Psoas muscle (tissue), 8 donors: ENCODE results near the gene MICAL3. TPM values are rescaled to one million over a fixed set of nuclear protein-coding genes. Genes with fewer than 3 reads are reported as not detected.
A peak's percentile ranks its signal among the peaks of the same experiment; 100 is the strongest.
"Not testable (repeated sequence)": the region's sequence is repeated elsewhere in the genome, so short reads cannot be mapped to it uniquely, and the experiment has no call there.

Experiments used
- ATAC-seq, 4 donors: fragments of 200-7000 bp; cut with Tn5 transposase; one replicate each; pipeline ENCODE4 v1.9.1; 2020; ENCODE audit warnings: moderate library complexity in 3 of 4, mild to moderate bottlenecking in 2 of 4
- DNase-seq, 2 donors: peaks; one replicate each; pipeline ENCODE4 v3.0.0-alpha.2; 2020
- H3K27ac ChIP-seq: fragments of 200-600 bp; one replicate; pipeline ENCODE4 v1.8.0; 2022
- H3K27me3 ChIP-seq, 3 donors: fragments of 200-600 bp in 1 of 3; one replicate each; pipeline versions ENCODE4 v1.6.1 to v1.8.0; 2013 to 2022; ENCODE audit warnings: low read length in 2 of 3, mild to moderate bottlenecking in 2 of 3, moderate library complexity in 1 of 3; ENCODE audit not compliant: insufficient read depth in 3 of 3
- H3K36me3 ChIP-seq, 2 donors: fragments of 200-600 bp in 1 of 2; one replicate each; pipeline versions ENCODE4 v1.6.1 to v1.8.0; 2013 to 2022; ENCODE audit warnings: low read depth in 1 of 2, mild to moderate bottlenecking in 1 of 2, moderate library complexity in 1 of 2; ENCODE audit not compliant: insufficient read depth in 1 of 2
- H3K4me1 ChIP-seq: fragments of 200-600 bp; one replicate; pipeline ENCODE4 v1.8.0; 2022
- H3K4me3 ChIP-seq: fragments of 200-600 bp; one replicate; pipeline ENCODE4 v1.8.0; 2022; ENCODE audit warnings: mild to moderate bottlenecking
- H3K9me3 ChIP-seq: fragments of 200-600 bp; one replicate; pipeline ENCODE4 v1.8.0; 2022
- CTCF ChIP-seq: fragments of 200-600 bp; IDR thresholded peaks from one replicate; pipeline ENCODE4 v1.8.0; 2022; ENCODE audit warnings: antibody characterized with exemption
- WGBS, 3 donors: extraction: QIAGEN DNeasy Blood & Tissue Kit; methylation state at CpG; one replicate each; pipeline versions ENCODE4 v1.1.6 to v1.1.7; 2013; 5-methylcytosine and 5-hydroxymethylcytosine counted together
- intact Hi-C, 2 donors: fragments of 100-400 bp; cut with DNase I; formaldehyde crosslinking; loops; one replicate each; pipeline versions ENCODE4 v1.11.0 to v1.14.2; 2022
- polyA plus RNA-seq, 3 donors: library from polyadenylated mRNA; stranded (reverse); fragments of 200-250 nt; gene quantifications; one replicate each; pipeline ENCODE4 v1.2.3, GENCODE V29; 2013
- total RNA-seq, 4 donors: library from RNA; stranded (reverse); fragmentation: NEBNext Ultra II Directional in 2 of 4; extraction: Animal tissue kit (Norgen Biotek cat#: 25700) in 2 of 4; gene quantifications; one replicate each; pipeline versions ENCODE4 v1.2.1 to v1.2.4, GENCODE V29; 2021 to 2023
- donor health status: healthy with polysubstance abuse.
- donor health status: DM: no; HTN: no; CAD: no; lungs with moderate emphysema.
- donor health status: Bipolar disorder and iron deficiency.
- donor health status: healthy.
- donor health status: DM: yes; HTN: yes; CAD: no.
- donor health status: DM: no; HTN: no; CAD: no.
- donor health status: DM: no; HTN: no; CAD: no.
- donor health status: DM: yes; HTN: yes; CAD: no.

MICAL3 gene
- total and polyA plus RNA-seq, 7 donors: 2.1 to 38.3 (median 15.5) TPM

DNA sequence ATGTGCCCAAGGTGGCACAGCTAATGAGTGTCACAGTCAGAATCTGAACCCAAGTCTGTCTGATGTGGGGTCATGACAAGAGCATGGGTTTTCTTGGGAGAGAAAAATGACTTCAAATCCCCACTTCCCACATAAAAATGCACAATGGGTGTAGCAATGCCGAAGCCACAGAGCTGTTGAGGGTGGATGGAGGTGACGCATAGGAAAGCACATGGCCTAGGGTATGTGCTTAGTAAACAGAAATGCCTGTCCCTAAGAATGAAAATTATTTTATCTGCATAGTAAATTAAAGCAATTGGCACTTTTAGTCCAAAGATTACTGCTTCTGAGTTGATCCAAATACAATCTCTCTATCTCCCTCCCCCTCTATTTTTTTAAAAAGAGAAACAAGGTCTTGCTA lies 10.9 kb downstream of the MICAL3 start:
- DNase-seq: no peak
- Histone ChIP-seq H3K4me3 (no peak overlapping the region), H3K9me3 (no peaks in the 10 kb centered on the region), H3K36me3 (no peaks in the 10 kb centered on the region), H3K4me1 (no peaks in the 10 kb centered on the region), H3K27me3 (no peaks in the 10 kb centered on the region), H3K27ac (no peak overlapping the region)
- intact Hi-C loops: no loop called here
- WGBS, 3 donors: 68 to 94% (median 91%) methylated on average over 2 of the region's 2 CpGs
- ATAC-seq: no peak
- TF ChIP-seq CTCF: no peak

GRCh38 chr22:18012531-18012930 lies 11.8 kb downstream of the MICAL3 start:
- Histone ChIP-seq H3K9me3 (no peaks in the 10 kb centered on the region), H3K27ac (no peak overlapping the region), H3K36me3 (no peaks in the 10 kb centered on the region), H3K4me1 (peaks cover 5% of the 10 kb centered on the region), H3K4me3 (no peak overlapping the region), H3K27me3 (no peaks in the 10 kb centered on the region)
- 77 to 87% (median 79%) methylated on average over 5 of the region's 5 CpGs for WGBS, 3 donors
- ATAC-seq (peak in 3 of 4 donors; percentile 54 to 61 (median 57)), DNase-seq (no peak)
- no peak for TF ChIP-seq CTCF
- intact Hi-C loops: no loop called here

GRCh38 chr22:18010266-18010665 lies 14.1 kb downstream of the MICAL3 start:
- no peak overlapping the region for H3K27ac ChIP-seq
- H3K27me3 ChIP-seq: no peaks in the 10 kb centered on the region
- WGBS, 3 donors: 71 to 79% (median 77%) methylated on average over 2 of the region's 2 CpGs
- H3K4me1 ChIP-seq: peaks cover 8% of the 10 kb centered on the region
- no peak for TF ChIP-seq CTCF
- intact Hi-C loops: no loop called here
- no peak overlapping the region for H3K4me3 ChIP-seq
- no peaks in the 10 kb centered on the region for H3K9me3 ChIP-seq
- DNase-seq: no peak
- no peaks in the 10 kb centered on the region for H3K36me3 ChIP-seq
- no peak for ATAC-seq

- no peak for DNase-seq
- no peak overlapping the region for H3K4me3 ChIP-seq
- intact Hi-C loops: no loop called here
- whole genome bisulfite sequencing, 3 donors: 74 to 78% (median 75%) methylated on average over 4 of the region's 4 CpGs
- H3K27me3 ChIP-seq: no peaks in the 10 kb centered on the region
- ATAC-seq: no peak
- TF ChIP-seq CTCF: no peak
- no peaks in the 10 kb centered on the region for H3K9me3 ChIP-seq
- no peak overlapping the region for H3K27ac ChIP-seq
- no peaks in the 10 kb centered on the region for H3K36me3 ChIP-seq
- H3K4me1 ChIP-seq: peaks cover 8% of the 10 kb centered on the region
Measured at GRCh38 chr22:18008136-18008535, 16.2 kb downstream of the MICAL3 start.

GRCh38 chr22:18005201-18005926 lies 19.0 kb downstream of the MICAL3 start:
- no peak for DNase-seq
- H3K27ac ChIP-seq: peak overlapping the region; percentile 54
- ATAC-seq: no peak
- intact Hi-C loops: no loop called here
- H3K4me3 ChIP-seq: no peak overlapping the region
- no peaks in the 10 kb centered on the region for H3K9me3 ChIP-seq
- H3K36me3 ChIP-seq: no peaks in the 10 kb centered on the region
- no peaks in the 10 kb centered on the region for H3K27me3 ChIP-seq
- no peak for TF ChIP-seq CTCF
- H3K4me1 ChIP-seq: peaks cover 8% of the 10 kb centered on the region
- 41 to 50% (median 48%) methylated on average over 8 of the region's 8 CpGs for WGBS, 3 donors

- not testable (repeated sequence) for ATAC-seq, H3K27me3 ChIP-seq, H3K36me3 ChIP-seq, H3K9me3 ChIP-seq, DNase-seq
- Histone ChIP-seq H3K4me1 (peaks cover 11% of the 10 kb centered on the region), H3K27ac (peak overlapping the region; percentile 95), H3K4me3 (peak overlapping the region; percentile 94)
- intact Hi-C loops: loop anchor here (2.0 to 5.0 kb wide), 3 partner anchors 75 to 90 kb away; partner anchors contain the start of gene PEX26 (in 2 of the 2)
- 39 to 50% (median 44%) methylated on average over 15 of the region's 15 CpGs for WGBS, 3 donors
Measured at GRCh38 chr22:18001894-18002315, 22.5 kb downstream of the MICAL3 start.
